GM10266 (cell line): ENCODE measurements around the gene CSNK2B.

Source experiments
- DNase-seq: peaks from one replicate; pipeline ENCODE4 v3.0.0; 2012; ENCODE audit errors: extremely low spot score
- TF ChIP-seq, protein P1 (sequence below): IDR thresholded peaks from 2 replicates; pipeline ENCODE4 v1.5.1; 2012; ENCODE audit warnings: mild to moderate bottlenecking, low read depth; ENCODE audit not compliant: control insufficient read depth, insufficient read depth; ENCODE audit errors: missing control alignments

Gene CSNK2B

DNA sequence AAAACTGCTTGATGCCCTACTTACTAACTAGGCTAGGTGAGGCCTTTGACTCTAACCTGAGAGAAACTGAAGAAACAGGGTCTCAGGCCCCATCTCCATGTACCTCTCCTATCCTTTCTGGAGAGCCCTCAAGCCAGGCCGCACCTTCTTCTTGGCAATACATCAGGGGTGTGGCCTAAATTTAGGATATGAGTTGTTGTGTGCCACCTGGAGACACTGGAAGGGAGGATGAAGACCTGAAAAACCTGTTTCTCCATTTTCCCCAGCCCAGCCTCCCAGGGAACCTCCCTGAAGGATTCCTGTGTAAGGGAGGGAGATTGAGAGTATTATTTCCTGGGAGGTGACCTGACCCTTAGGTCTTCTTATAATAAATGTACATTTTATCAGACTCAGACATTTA lies 52.4 kb downstream of the CSNK2B start:
- TF ChIP-seq, protein P1, sequence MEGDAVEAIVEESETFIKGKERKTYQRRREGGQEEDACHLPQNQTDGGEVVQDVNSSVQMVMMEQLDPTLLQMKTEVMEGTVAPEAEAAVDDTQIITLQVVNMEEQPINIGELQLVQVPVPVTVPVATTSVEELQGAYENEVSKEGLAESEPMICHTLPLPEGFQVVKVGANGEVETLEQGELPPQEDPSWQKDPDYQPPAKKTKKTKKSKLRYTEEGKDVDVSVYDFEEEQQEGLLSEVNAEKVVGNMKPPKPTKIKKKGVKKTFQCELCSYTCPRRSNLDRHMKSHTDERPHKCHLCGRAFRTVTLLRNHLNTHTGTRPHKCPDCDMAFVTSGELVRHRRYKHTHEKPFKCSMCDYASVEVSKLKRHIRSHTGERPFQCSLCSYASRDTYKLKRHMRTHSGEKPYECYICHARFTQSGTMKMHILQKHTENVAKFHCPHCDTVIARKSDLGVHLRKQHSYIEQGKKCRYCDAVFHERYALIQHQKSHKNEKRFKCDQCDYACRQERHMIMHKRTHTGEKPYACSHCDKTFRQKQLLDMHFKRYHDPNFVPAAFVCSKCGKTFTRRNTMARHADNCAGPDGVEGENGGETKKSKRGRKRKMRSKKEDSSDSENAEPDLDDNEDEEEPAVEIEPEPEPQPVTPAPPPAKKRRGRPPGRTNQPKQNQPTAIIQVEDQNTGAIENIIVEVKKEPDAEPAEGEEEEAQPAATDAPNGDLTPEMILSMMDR = no peak

DNA sequence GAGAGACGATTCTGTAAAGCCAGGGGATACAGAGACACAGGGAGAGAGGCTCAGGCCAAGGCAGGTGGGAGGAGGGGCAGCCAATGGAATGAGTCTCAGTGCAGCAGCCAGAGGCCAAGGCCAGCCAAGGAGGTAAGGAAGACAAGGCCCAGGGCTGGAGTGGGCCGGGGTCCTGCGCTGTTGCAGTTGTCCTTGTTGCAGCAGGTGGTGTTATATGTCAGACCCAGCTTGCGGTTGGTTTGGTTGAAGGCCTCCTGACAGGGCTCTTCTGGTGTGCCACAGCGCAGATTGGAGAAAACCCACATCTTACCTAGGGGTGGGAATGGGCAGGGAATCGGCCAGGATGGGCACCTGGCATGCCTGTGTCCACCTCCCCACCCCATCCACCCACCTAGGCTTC lies 53.1 kb downstream of the CSNK2B start:
- TF ChIP-seq, protein P1 = no peak
- DNase-seq = no peak

More for the DNA sequence above, 52.4 kb downstream of the CSNK2B start:
- DNase-seq = no peak
